ENCODE results near the gene FOXG1. TPM values are rescaled to one million over a fixed set of nuclear protein-coding genes. Genes with fewer than 3 reads are reported as not detected.

The FOXG1 gene
- total RNA-seq, 4 donors from 2014 or later, result 0.38 TPM; not detected in 3

- 7 to 20% methylated on average over 1 of the region's 1 CpG for WGBS, 2 donors
- no peak overlapping the region for H3K27ac ChIP-seq
- no peaks in the 10 kb centered on the region for H3K4me1 ChIP-seq
- H3K27me3 ChIP-seq, result peaks cover 0 to 14% (median 0%) of the 10 kb centered on the region in 4 donors
- intact Hi-C loops (cut with DNase I), result no loop called here
- DNase-seq, result no peak
- H3K36me3 ChIP-seq, result no peaks in the 10 kb centered on the region
- TF ChIP-seq POLR2A (IDR thresholded peaks at IDR 0.05) (no peak), CTCF (IDR thresholded peaks at IDR 0.05) (no peak)
- no peaks in the 10 kb centered on the region for H3K9me3 ChIP-seq
- no peak overlapping the region for H3K4me3 ChIP-seq
Observed at GRCh38 chr14:28745176-28745575, 21.4 kb upstream of the FOXG1 start.

- DNase-seq, result no peak
- intact Hi-C loops (cut with DNase I), result no loop called here
- Histone ChIP-seq H3K27ac (no peak overlapping the region), H3K9me3 (no peaks in the 10 kb centered on the region), H3K4me3 (no peak overlapping the region), H3K27me3 (peaks cover 0 to 20% (median 0%) of the 10 kb centered on the region in 4 donors), H3K4me1 (no peaks in the 10 kb centered on the region), H3K36me3 (no peaks in the 10 kb centered on the region)
- TF ChIP-seq CTCF (IDR thresholded peaks at IDR 0.05) (no peak), POLR2A (IDR thresholded peaks at IDR 0.05) (no peak)
- WGBS, 2 donors, result 75 to 82% methylated on average over 1 of the region's 1 CpG
Observed at GRCh38 chr14:28746247-28746646, 20.3 kb upstream of the FOXG1 start.

- DNase-seq, result no peak
- WGBS, 2 donors, result 27 to 32% methylated on average over 5 of the region's 5 CpGs
- Histone ChIP-seq H3K27me3 (peaks cover 0 to 67% (median 12%) of the 10 kb centered on the region in 4 donors), H3K9me3 (no peaks in the 10 kb centered on the region), H3K27ac (no peak overlapping the region), H3K4me3 (no peak overlapping the region), H3K4me1 (no peaks in the 10 kb centered on the region), H3K36me3 (no peaks in the 10 kb centered on the region)
- intact Hi-C loops (cut with DNase I), result loop anchor here (10.0 kb wide), 1 partner anchor 783 kb away; no protein-coding TSS in a partner anchor
- TF ChIP-seq POLR2A (IDR thresholded peaks at IDR 0.05), result no peak
- TF ChIP-seq CTCF (IDR thresholded peaks at IDR 0.05), result peak in 5 of 6 experiments; percentile 20 to 52 (median 24)
Observed at GRCh38 chr14:28751467-28752058, 15.0 kb upstream of the FOXG1 start.

- intact Hi-C loops (cut with DNase I), result loop anchor here (10.0 kb wide), 1 partner anchor 780 kb away; no protein-coding TSS in a partner anchor
- 9 to 13% methylated on average over 9 of the region's 9 CpGs for WGBS, 2 donors
- DNase-seq, result no peak
Observed at GRCh38 chr14:28754209-28754985, 12.2 kb upstream of the FOXG1 start.

More at GRCh38 chr14:28754209-28754985, 12.2 kb upstream of the FOXG1 start:
- Histone ChIP-seq H3K27ac (no peak overlapping the region), H3K27me3 (peaks cover 0 to 87% (median 35%) of the 10 kb centered on the region in 4 donors), H3K36me3 (no peaks in the 10 kb centered on the region), H3K4me1 (peaks cover 0 to 11% (median 1%) of the 10 kb centered on the region in 3 donors), H3K9me3 (no peaks in the 10 kb centered on the region), H3K4me3 (no peak overlapping the region)
- TF ChIP-seq CTCF (IDR thresholded peaks at IDR 0.05) (peak in 5 of 6 experiments; percentile 34 to 66 (median 48)), POLR2A (IDR thresholded peaks at IDR 0.05) (no peak)

All from esophagus squamous epithelium (tissue), 5 donors.